Panc1 (cell line): Measurements from ENCODE around the gene CAMK2A. TPM values are rescaled to one million over a fixed set of nuclear protein-coding genes. Genes with fewer than 3 reads are reported as not detected.

Experiments
- ATAC-seq: fragments of 200-7000 bp; cut with Tn5 transposase; 2 replicates; pipeline ENCODE4 v1.9.1; 2020; ENCODE audit warnings: mild to moderate bottlenecking, moderate library complexity
- BruUV-seq: library from RNA; stranded (reverse); fragments of 400-500 nt; replicated peaks from 2 replicates; lab custom pipeline; 2021; lab: Mats Ljungman, UMichigan
- CTCF ChIA-PET: fragments of 300-600 bp; sonication (Branson Sonifier 250); formaldehyde crosslinking; loops from one replicate; lab custom pipeline; 2022; ENCODE audit warnings: antibody characterized with exemption; lab: Charles Lee
- POLR2A ChIA-PET: fragments of 300-600 bp; sonication (Branson Sonifier 250); formaldehyde crosslinking; loops from one replicate; lab custom pipeline; 2022; ENCODE audit warnings: antibody characterized with exemption; lab: Charles Lee
- DNase-seq: peaks from one replicate; pipeline ENCODE4 v3.0.0-alpha.2; 2010; ENCODE audit warnings: low read depth, low spot score
- H3K27ac ChIP-seq: 2 replicates; pipeline ENCODE4 v1.5.1; 2011; ENCODE audit warnings: mild to moderate bottlenecking, low read length, inconsistent platforms
- H3K27me3 ChIP-seq: fragments of 200-500 bp; sonication (Bioruptor generic); 2 replicates; pipeline ENCODE4 v1.6.0; 2014; ENCODE audit warnings: low read length, inconsistent platforms; ENCODE audit not compliant: control insufficient read depth, insufficient read depth
- H3K36me3 ChIP-seq: fragments of 200-500 bp; sonication (Bioruptor generic); 2 replicates; pipeline ENCODE4 v1.5.1; 2014; ENCODE audit warnings: inconsistent platforms, mild to moderate bottlenecking, low read length, moderate library complexity; ENCODE audit not compliant: control insufficient read depth, insufficient read depth
- H3K4me1 ChIP-seq: 2 replicates; pipeline ENCODE4 v1.5.1; 2011; ENCODE audit warnings: inconsistent platforms, mild to moderate bottlenecking, low read length, moderate library complexity; ENCODE audit not compliant: control insufficient read depth, insufficient read depth
- H3K4me3 ChIP-seq, 2 experiments: 2 replicates each; pipeline ENCODE4 v1.5.1; 2011 to 2012; ENCODE audit warnings: low read depth in 2 of 2, low read length in 2 of 2, mild to moderate bottlenecking in 2 of 2, inconsistent platforms in 1 of 2, moderate library complexity in 1 of 2
- H3K9me3 ChIP-seq: fragments of 200-500 bp; sonication (Bioruptor generic); 2 replicates; pipeline ENCODE4 v1.5.1; 2014; ENCODE audit warnings: low read depth, mild to moderate bottlenecking, inconsistent platforms, low read length, moderate library complexity; ENCODE audit not compliant: control insufficient read depth, insufficient read depth
- POLR2AphosphoS5 ChIP-seq: IDR thresholded peaks from 2 replicates; pipeline ENCODE4 v1.6.1; 2012; ENCODE audit warnings: mild to moderate bottlenecking, low read depth, low read length, moderate library complexity
- SIN3A ChIP-seq: IDR thresholded peaks from 2 replicates; pipeline ENCODE4 v1.6.1; 2012; ENCODE audit warnings: low read depth, mild to moderate bottlenecking, low read length, moderate library complexity, borderline replicate concordance; ENCODE audit not compliant: insufficient read depth
- TCF7L2 ChIP-seq: IDR thresholded peaks from 2 replicates; pipeline ENCODE4 v1.6.1; 2011; ENCODE audit warnings: mild to moderate bottlenecking, low read depth, low read length, inconsistent platforms
- in situ Hi-C: cut with HindIII; loops from 2 replicates; pipeline ENCODE4 v1.10.0; 2016; ENCODE audit warnings: low sequenced_read_pairs, low pct_unique_long_range_greater_than_20kb
- intact Hi-C: fragments of 100-400 bp; cut with micrococcal nuclease; formaldehyde crosslinking; loops from one replicate; pipeline ENCODE4 v1.10.0; 2022; ENCODE audit not compliant: unreplicated experiment
- total RNA-seq: library from RNA; stranded (reverse); gene quantifications from one replicate; pipeline ENCODE4 v1.2.1, GENCODE V29; 2021; ENCODE audit not compliant: unreplicated experiment
- TF ChIP-seq, protein P1 (sequence below): fragments of 450-650 bp; IDR thresholded peaks from 2 replicates; pipeline ENCODE4 v1.5.1; 2017; ENCODE audit warnings: mild to moderate bottlenecking
- TF ChIP-seq, protein P2 (sequence below), 2 experiments: IDR thresholded peaks; 2 replicates each; pipeline ENCODE4 v1.6.1; 2011 to 2012; ENCODE audit warnings: low read depth in 2 of 2, control low read depth in 1 of 2, low read length in 1 of 2, mild to moderate bottlenecking in 1 of 2, moderate library complexity in 1 of 2; ENCODE audit not compliant: insufficient read depth in 1 of 2

The CAMK2A gene
- total RNA-seq, 1 experiment from 2014 or later = 0.51 TPM

DNA sequence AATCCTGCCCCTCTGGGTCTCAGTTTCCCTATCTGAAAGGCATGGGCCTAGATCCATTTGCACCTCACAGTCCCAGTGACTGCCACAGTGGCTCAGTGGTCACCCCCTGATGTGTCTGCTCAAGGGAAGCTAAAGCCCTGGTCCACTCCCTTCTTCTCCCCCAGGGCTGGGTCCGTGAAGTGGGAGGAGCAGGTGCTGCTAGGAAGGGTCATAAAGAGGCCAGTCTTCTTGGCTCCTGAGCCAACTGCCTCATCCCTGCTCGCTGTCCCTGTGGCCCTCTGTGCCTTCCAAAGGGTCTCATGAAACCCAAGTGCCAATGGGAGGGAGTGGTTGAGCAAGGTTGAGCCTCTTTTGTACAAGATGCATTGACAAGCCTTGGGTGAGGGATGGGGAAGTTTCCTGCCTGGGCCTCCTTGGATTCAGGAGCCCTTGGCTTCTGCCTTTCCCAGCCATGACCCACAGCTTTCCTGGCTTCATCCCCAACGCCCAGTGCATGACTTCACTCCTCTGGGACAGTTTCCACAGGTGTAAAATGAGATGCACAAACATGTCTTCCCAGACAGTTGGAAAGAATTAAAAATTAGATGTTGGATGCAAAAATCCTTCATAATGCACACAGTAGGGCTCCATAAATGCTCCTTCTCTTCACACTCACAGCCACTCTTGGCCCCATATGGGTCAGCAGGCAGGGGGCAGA lies 101.3 kb downstream of the CAMK2A start:
- ChIA-PET CTCF (no interaction called here), POLR2A (no interaction called here)
- Histone ChIP-seq H3K4me3 (no peak overlapping the region), H3K36me3 (no peaks in the 10 kb centered on the region), H3K27me3 (peaks cover 9% of the 10 kb centered on the region), H3K27ac (no peak overlapping the region), H3K4me1 (no peaks in the 10 kb centered on the region), H3K9me3 (no peaks in the 10 kb centered on the region)
- no TSS peak for BruUV-seq
- in situ Hi-C loops = no loop called here
- DNase-seq = no peak
- TF ChIP-seq, protein P1, sequence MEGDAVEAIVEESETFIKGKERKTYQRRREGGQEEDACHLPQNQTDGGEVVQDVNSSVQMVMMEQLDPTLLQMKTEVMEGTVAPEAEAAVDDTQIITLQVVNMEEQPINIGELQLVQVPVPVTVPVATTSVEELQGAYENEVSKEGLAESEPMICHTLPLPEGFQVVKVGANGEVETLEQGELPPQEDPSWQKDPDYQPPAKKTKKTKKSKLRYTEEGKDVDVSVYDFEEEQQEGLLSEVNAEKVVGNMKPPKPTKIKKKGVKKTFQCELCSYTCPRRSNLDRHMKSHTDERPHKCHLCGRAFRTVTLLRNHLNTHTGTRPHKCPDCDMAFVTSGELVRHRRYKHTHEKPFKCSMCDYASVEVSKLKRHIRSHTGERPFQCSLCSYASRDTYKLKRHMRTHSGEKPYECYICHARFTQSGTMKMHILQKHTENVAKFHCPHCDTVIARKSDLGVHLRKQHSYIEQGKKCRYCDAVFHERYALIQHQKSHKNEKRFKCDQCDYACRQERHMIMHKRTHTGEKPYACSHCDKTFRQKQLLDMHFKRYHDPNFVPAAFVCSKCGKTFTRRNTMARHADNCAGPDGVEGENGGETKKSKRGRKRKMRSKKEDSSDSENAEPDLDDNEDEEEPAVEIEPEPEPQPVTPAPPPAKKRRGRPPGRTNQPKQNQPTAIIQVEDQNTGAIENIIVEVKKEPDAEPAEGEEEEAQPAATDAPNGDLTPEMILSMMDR = no peak
- TF ChIP-seq TCF7L2 = no peak
- TF ChIP-seq, protein P2, sequence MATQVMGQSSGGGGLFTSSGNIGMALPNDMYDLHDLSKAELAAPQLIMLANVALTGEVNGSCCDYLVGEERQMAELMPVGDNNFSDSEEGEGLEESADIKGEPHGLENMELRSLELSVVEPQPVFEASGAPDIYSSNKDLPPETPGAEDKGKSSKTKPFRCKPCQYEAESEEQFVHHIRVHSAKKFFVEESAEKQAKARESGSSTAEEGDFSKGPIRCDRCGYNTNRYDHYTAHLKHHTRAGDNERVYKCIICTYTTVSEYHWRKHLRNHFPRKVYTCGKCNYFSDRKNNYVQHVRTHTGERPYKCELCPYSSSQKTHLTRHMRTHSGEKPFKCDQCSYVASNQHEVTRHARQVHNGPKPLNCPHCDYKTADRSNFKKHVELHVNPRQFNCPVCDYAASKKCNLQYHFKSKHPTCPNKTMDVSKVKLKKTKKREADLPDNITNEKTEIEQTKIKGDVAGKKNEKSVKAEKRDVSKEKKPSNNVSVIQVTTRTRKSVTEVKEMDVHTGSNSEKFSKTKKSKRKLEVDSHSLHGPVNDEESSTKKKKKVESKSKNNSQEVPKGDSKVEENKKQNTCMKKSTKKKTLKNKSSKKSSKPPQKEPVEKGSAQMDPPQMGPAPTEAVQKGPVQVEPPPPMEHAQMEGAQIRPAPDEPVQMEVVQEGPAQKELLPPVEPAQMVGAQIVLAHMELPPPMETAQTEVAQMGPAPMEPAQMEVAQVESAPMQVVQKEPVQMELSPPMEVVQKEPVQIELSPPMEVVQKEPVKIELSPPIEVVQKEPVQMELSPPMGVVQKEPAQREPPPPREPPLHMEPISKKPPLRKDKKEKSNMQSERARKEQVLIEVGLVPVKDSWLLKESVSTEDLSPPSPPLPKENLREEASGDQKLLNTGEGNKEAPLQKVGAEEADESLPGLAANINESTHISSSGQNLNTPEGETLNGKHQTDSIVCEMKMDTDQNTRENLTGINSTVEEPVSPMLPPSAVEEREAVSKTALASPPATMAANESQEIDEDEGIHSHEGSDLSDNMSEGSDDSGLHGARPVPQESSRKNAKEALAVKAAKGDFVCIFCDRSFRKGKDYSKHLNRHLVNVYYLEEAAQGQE (IDR thresholded peaks at IDR 0.05; ENCODE audit: insufficient read depth in 1 of 2, low read depth in 2 of 2, low read length in 1 of 2) = no peak
- TF ChIP-seq POLR2AphosphoS5 = no peak
- TF ChIP-seq SIN3A = no peak
- no peak for ATAC-seq
- intact Hi-C loops = no loop called here

DNA sequence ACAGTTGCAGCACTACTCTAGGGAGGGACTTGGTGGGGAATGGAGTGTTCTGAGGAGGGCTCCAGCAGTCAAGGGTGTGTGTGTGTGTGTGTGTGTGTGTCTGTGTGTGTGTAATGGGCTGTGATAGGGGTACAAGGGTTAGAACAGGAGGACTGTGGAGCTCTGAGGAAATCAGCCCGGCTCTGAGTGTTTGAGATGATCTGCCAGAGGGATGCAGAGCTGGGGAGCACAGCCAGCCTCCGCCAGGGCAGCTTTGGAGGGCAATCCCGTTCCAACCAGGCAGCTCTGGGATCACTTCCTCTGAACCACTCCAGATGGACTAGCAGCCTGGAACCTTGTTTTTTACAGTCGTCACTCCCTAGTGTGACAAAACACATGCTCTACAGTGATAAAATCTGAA lies 102.7 kb downstream of the CAMK2A start:
- no peaks in the 10 kb centered on the region for H3K9me3 ChIP-seq
- no peak for DNase-seq
- intact Hi-C loops (no loop called here), in situ Hi-C loops (no loop called here)
- TF ChIP-seq, protein P2 (IDR thresholded peaks at IDR 0.05; ENCODE audit: insufficient read depth in 1 of 2, low read depth in 2 of 2, low read length in 1 of 2) = no peak
- TF ChIP-seq TCF7L2 (no peak), SIN3A (no peak), POLR2AphosphoS5 (no peak)
- TF ChIP-seq, protein P1 = no peak
- ATAC-seq = no peak
- no TSS peak for BruUV-seq
- no peak overlapping the region for H3K4me3 ChIP-seq
- H3K4me1 ChIP-seq = no peaks in the 10 kb centered on the region
- ChIA-PET POLR2A (no interaction called here), CTCF (no interaction called here)
- H3K27ac ChIP-seq = no peak overlapping the region
- H3K27me3 ChIP-seq = peaks cover 9% of the 10 kb centered on the region
- H3K36me3 ChIP-seq = no peaks in the 10 kb centered on the region
